HL-60 (cell line): ENCODE data around the gene PNPLA1.

Experiments used
- DNase-seq, 2 experiments: peaks; one replicate each; pipeline ENCODE4 v3.0.0-alpha.2; 2010 to 2020; ENCODE audit warnings: low read depth in 1 of 2, low spot score in 1 of 2
- H3K27ac ChIP-seq: fragments of 250-450 bp; sonication (Bioruptor Pico); replicated peaks from 2 replicates; pipeline ENCODE4 v1.5.1; 2020; ENCODE audit warnings: mild to moderate bottlenecking, moderate library complexity
- H3K27me3 ChIP-seq: fragments of 250-450 bp; sonication (Bioruptor Pico); 2 replicates; pipeline ENCODE4 v1.5.1; 2021; ENCODE audit warnings: mild to moderate bottlenecking, moderate library complexity; ENCODE audit not compliant: insufficient read depth, poor library complexity, severe bottlenecking
- H3K4me3 ChIP-seq: replicated peaks from 2 replicates; pipeline ENCODE4 v1.5.1; 2011; ENCODE audit warnings: mild to moderate bottlenecking, control low read depth, low read length; ENCODE audit not compliant: insufficient read depth
- CTCF ChIP-seq: IDR thresholded peaks from one replicate; pipeline ENCODE4 v1.5.1; 2011; ENCODE audit warnings: low read length, control low read depth, inconsistent platforms; ENCODE audit not compliant: insufficient read depth
- GABPA ChIP-seq: IDR thresholded peaks from 2 replicates; pipeline ENCODE4 v1.6.1; 2012; ENCODE audit warnings: low read depth
- POLR2AphosphoS5 ChIP-seq: IDR thresholded peaks from 2 replicates; pipeline ENCODE4 v1.6.1; 2012; ENCODE audit warnings: low read depth
- REST ChIP-seq: IDR thresholded peaks from 2 replicates; pipeline ENCODE4 v1.6.1; 2012; ENCODE audit warnings: low read depth; ENCODE audit not compliant: insufficient replicate concordance
- SPI1 ChIP-seq: IDR thresholded peaks from 2 replicates; pipeline ENCODE4 v1.6.1; 2012; ENCODE audit warnings: low read depth, mild to moderate bottlenecking, borderline replicate concordance
- long read RNA-seq: library from polyadenylated mRNA; unstranded; transcript quantifications from one replicate; pipeline ENCODE4 v2.0.0, GENCODE V29; 2020

Gene PNPLA1
- long read RNA-seq, partial matches to known transcripts, result 1 of 2 reads
- long read RNA-seq, other reads (novel, unspliced or antisense), result 1 of 2 reads

GRCh38 chr6:36269834-36270705 is at the start of gene PNPLA1:
Gene PNPLA1, plus strand, starts transcription at chr6:36270060. Its CDS starts 400 bp downstream, at chr6:36270460.
- no peak within 1 kb of the TSS for H3K4me3 ChIP-seq
- TF ChIP-seq SPI1, result no peak
- TF ChIP-seq POLR2AphosphoS5, result no peak
- TF ChIP-seq REST, result no peak
- TF ChIP-seq GABPA, result no peak
- no peak for TF ChIP-seq CTCF
- H3K27me3 ChIP-seq, result peaks cover 2% of the 10 kb centered on the region
- peak in 1 of 2 experiments; percentile 19 for DNase-seq
- H3K27ac ChIP-seq, result no peak within 1 kb of the TSS

- Histone ChIP-seq H3K27ac (no peak overlapping the region), H3K4me3 (no peak overlapping the region), H3K27me3 (no peaks in the 10 kb centered on the region)
- TF ChIP-seq SPI1 (no peak), REST (no peak), CTCF (no peak), POLR2AphosphoS5 (no peak), GABPA (no peak)
- DNase-seq, result no peak
Observed at GRCh38 chr6:36220226-36220625, 49.6 kb upstream of the PNPLA1 start.

- no peak overlapping the region for H3K4me3 ChIP-seq
- no peaks in the 10 kb centered on the region for H3K27me3 ChIP-seq
- TF ChIP-seq REST (no peak), SPI1 (no peak), GABPA (no peak), POLR2AphosphoS5 (no peak), CTCF (no peak)
- no peak overlapping the region for H3K27ac ChIP-seq
- no peak for DNase-seq
Observed at GRCh38 chr6:36221674-36222073, 48.2 kb upstream of the PNPLA1 start.
